ENCODE data around the gene C16orf87. TPM values are rescaled to one million over a fixed set of nuclear protein-coding genes. Genes with fewer than 3 reads are reported as not detected.
"Not testable (repeated sequence)": the region's sequence is repeated elsewhere in the genome, so short reads cannot be mapped to it uniquely, and the experiment has no call there.

The C16orf87 gene
- total RNA-seq, 1 experiment from 2014 or later: 10.2 TPM

DNA sequence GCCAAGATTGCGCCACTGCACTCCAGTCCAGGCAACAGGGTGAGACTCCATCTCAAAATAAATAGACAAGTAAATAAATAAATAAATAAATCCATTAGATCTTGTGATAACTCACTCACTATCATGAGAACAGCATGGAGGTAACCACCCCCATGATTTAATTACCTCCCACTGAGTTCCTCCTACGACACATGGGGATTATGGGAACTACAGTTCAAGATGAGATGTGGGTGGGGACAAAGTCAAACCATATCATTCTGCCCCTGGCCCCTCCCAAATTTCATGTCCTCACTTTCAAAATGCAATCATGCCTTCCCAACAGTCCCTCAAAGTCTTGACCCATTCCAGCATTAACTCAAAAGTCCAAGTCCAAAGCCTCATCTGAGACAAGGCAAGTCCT lies 36.5 kb upstream of the C16orf87 start:
- H3K4me3 ChIP-seq (replicated peaks in 1 of 2; ENCODE audit: low read depth in 1 of 2, low read length in 2 of 2); BruUV-seq (replicated peaks); H3K9ac ChIP-seq (ENCODE audit: low read length); H2AFZ ChIP-seq (ENCODE audit: low read depth, low read length, poor library complexity, severe bottlenecking); H3K9me2 ChIP-seq (ENCODE audit: insufficient read depth); H3K27me3 ChIP-seq (ENCODE audit: insufficient read depth, low read length); CTCF ChIA-PET; H3K4me2 ChIP-seq (ENCODE audit: low read length); H4K20me1 ChIP-seq (ENCODE audit: insufficient read depth); H3K27ac ChIP-seq (ENCODE audit: low read depth, low read length); RAD21 ChIA-PET (ENCODE audit: low non-redundant PET in 1 of 2, low total read pairs in 2 of 2, uncharacterized antibody in 2 of 2, unreplicated experiment in 2 of 2); H3K79me2 ChIP-seq (ENCODE audit: insufficient read depth, low read length); H3K9me3 ChIP-seq (ENCODE audit: control insufficient read depth in 1 of 2, insufficient read depth in 1 of 2, low read depth in 1 of 2, low read length in 2 of 2); intact Hi-C loops (cut with micrococcal nuclease); POLR2A ChIA-PET; ATAC-seq; DNase-seq (ENCODE audit: low read depth, low spot score); H3K36me3 ChIP-seq (ENCODE audit: control insufficient read depth in 1 of 2, insufficient read depth in 2 of 2, low read length in 2 of 2): not testable (repeated sequence)
- H3K4me1 ChIP-seq (ENCODE audit: control insufficient read depth in 1 of 2, insufficient read depth in 2 of 2, low read length in 2 of 2): peaks cover 4 to 14% of the 10 kb centered on the region in 2 experiments; a peak in 3 of 4 replicates

DNA sequence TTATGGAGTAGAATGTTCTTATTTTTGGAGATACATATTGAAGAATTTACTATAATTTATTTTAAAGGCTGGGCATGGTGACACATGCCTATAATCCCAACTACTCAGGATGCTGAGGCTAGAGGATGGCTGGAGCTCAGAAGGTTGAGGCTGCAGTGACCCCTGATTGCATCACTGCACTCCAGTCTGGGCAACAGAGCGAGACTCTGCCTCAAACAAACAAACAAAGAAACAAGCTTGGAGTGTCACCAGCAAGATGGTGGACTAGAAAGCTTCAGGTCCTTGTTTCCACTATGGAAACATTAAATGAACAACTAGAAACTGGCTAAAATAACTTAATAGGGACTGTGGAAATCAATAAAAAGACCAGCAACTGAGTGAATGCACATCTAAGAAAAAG lies 35.3 kb upstream of the C16orf87 start:
- Histone ChIP-seq H3K4me3 (replicated peaks in 1 of 2; ENCODE audit: low read depth in 1 of 2, low read length in 2 of 2) (no peak overlapping the region), H3K36me3 (ENCODE audit: control insufficient read depth in 1 of 2, insufficient read depth in 2 of 2, low read length in 2 of 2) (no peaks in the 10 kb centered on the region), H3K79me2 (ENCODE audit: insufficient read depth, low read length) (no peaks in the 10 kb centered on the region), H3K9me3 (ENCODE audit: control insufficient read depth in 1 of 2, insufficient read depth in 1 of 2, low read depth in 1 of 2, low read length in 2 of 2) (no peaks in the 10 kb centered on the region), H3K27ac (ENCODE audit: low read depth, low read length) (no peak overlapping the region), H3K9ac (ENCODE audit: low read length) (no peak overlapping the region), H3K4me1 (ENCODE audit: control insufficient read depth in 1 of 2, insufficient read depth in 2 of 2, low read length in 2 of 2) (peaks cover 4 to 14% of the 10 kb centered on the region in 2 experiments; a peak in 3 of 4 replicates), H4K20me1 (ENCODE audit: insufficient read depth) (no peaks in the 10 kb centered on the region), H3K4me2 (ENCODE audit: low read length) (no peak overlapping the region), H3K27me3 (ENCODE audit: insufficient read depth, low read length) (no peaks in the 10 kb centered on the region), H3K9me2 (ENCODE audit: insufficient read depth) (no peaks in the 10 kb centered on the region), H2AFZ (ENCODE audit: low read depth, low read length, poor library complexity, severe bottlenecking) (no peak overlapping the region)
- ChIA-PET POLR2A (no interaction called here), RAD21 (ENCODE audit: low non-redundant PET in 1 of 2, low total read pairs in 2 of 2, uncharacterized antibody in 2 of 2, unreplicated experiment in 2 of 2) (no interaction called here), CTCF (no interaction called here)
- TF ChIP-seq, protein P1, sequence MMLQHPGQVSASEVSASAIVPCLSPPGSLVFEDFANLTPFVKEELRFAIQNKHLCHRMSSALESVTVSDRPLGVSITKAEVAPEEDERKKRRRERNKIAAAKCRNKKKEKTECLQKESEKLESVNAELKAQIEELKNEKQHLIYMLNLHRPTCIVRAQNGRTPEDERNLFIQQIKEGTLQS (IDR thresholded peaks at IDR 0.05): no peak
- TF ChIP-seq EZH2 (IDR thresholded peaks at IDR 0.05) (no peak), MAX (IDR thresholded peaks at IDR 0.05) (no peak), YY1 (IDR thresholded peaks at IDR 0.05; ENCODE audit: extremely low read depth, insufficient replicate concordance, low read depth, low read length) (no peak), SP1 (IDR thresholded peaks at IDR 0.05; ENCODE audit: low read depth) (no peak), JUND (IDR thresholded peaks at IDR 0.05) (no peak), CTCF (IDR thresholded peaks at IDR 0.05 in 2 of 3, conservative IDR thresholded peaks at IDR 0.05 in 1 of 3; ENCODE audit: borderline replicate concordance in 1 of 3, insufficient read depth in 1 of 3, low read depth in 2 of 3, low read length in 2 of 3) (no peak), SRF (IDR thresholded peaks at IDR 0.05; ENCODE audit: low read depth) (no peak), FOSL1 (IDR thresholded peaks at IDR 0.05; ENCODE audit: low read depth) (no peak)
- BruUV-seq (replicated peaks): no TSS peak
- intact Hi-C loops (cut with micrococcal nuclease): no loop called here
- ATAC-seq (no peak), DNase-seq (ENCODE audit: low read depth, low spot score) (no peak)

Data from HCT116 (cell line).